Astrocyte (in vitro differentiated cells and primary cell): ENCODE measurements around the gene PLA2G2D. TPM values are rescaled to one million over a fixed set of nuclear protein-coding genes. Genes with fewer than 3 reads are reported as not detected.
A peak's percentile ranks its signal among the peaks of the same experiment; 100 is the strongest.

Experiments
- DNase-seq: peaks from one replicate; pipeline ENCODE4 v3.0.0-alpha.2; 2010; ENCODE audit warnings: low read depth
- FAIRE-seq: peaks from 2 replicates; lab custom pipeline; 2011; peaks lifted over from hg19 to GRCh38; lab: Jason Lieb, UNC
- H2AFZ ChIP-seq: 2 replicates; pipeline ENCODE4 v1.6.0; 2012; ENCODE audit warnings: low read depth, low read length, inconsistent platforms
- H3K27ac ChIP-seq: 2 replicates; pipeline ENCODE4 v1.5.1; 2011; ENCODE audit warnings: low read depth, low read length, inconsistent platforms
- H3K27me3 ChIP-seq: 2 replicates; pipeline ENCODE4 v1.6.0; 2011; ENCODE audit warnings: low read length, inconsistent platforms; ENCODE audit not compliant: insufficient read depth
- H3K36me3 ChIP-seq: 2 replicates; pipeline ENCODE4 v1.5.1; 2011; ENCODE audit warnings: low read length, inconsistent platforms; ENCODE audit not compliant: insufficient read depth
- H3K4me1 ChIP-seq: 2 replicates; pipeline ENCODE4 v1.5.1; 2011; ENCODE audit warnings: low read length, inconsistent platforms; ENCODE audit not compliant: insufficient read depth
- H3K4me2 ChIP-seq: 2 replicates; pipeline ENCODE4 v1.6.0; 2012; ENCODE audit warnings: low read length, inconsistent platforms
- H3K4me3 ChIP-seq: 2 replicates; pipeline ENCODE4 v1.5.1; 2011; ENCODE audit warnings: low read depth, mild to moderate bottlenecking, low read length, inconsistent platforms; ENCODE audit not compliant: insufficient read depth
- H3K79me2 ChIP-seq: 2 replicates; pipeline ENCODE4 v1.6.0; 2012; ENCODE audit warnings: mild to moderate bottlenecking, low read length, inconsistent platforms; ENCODE audit not compliant: insufficient read depth
- H3K9ac ChIP-seq: 2 replicates; pipeline ENCODE4 v1.6.0; 2012; ENCODE audit warnings: mild to moderate bottlenecking, low read length, inconsistent platforms
- H3K9me3 ChIP-seq: 2 replicates; pipeline ENCODE4 v1.5.1; 2012; ENCODE audit warnings: low read depth, mild to moderate bottlenecking, low read length, inconsistent platforms; ENCODE audit not compliant: insufficient read depth
- H4K20me1 ChIP-seq: 2 replicates; pipeline ENCODE4 v1.6.0; 2012; ENCODE audit warnings: low read length, inconsistent platforms; ENCODE audit not compliant: insufficient read depth
- H3K27ac Mint-ChIP-seq: one replicate; pipeline ENCODE4 v1.8.0; 2021; ENCODE audit warnings: mild to moderate bottlenecking, mixed read lengths; ENCODE audit not compliant: unreplicated experiment
- H3K27me3 Mint-ChIP-seq: one replicate; pipeline ENCODE4 v1.8.0; 2021; ENCODE audit warnings: low read depth, mixed read lengths; ENCODE audit not compliant: unreplicated experiment
- H3K36me3 Mint-ChIP-seq: one replicate; pipeline ENCODE4 v1.8.0; 2021; ENCODE audit warnings: low read depth, mixed read lengths; ENCODE audit not compliant: unreplicated experiment
- H3K4me1 Mint-ChIP-seq: one replicate; pipeline ENCODE4 v1.8.0; 2021; ENCODE audit warnings: low read depth, mixed read lengths; ENCODE audit not compliant: unreplicated experiment
- H3K4me3 Mint-ChIP-seq: one replicate; pipeline ENCODE4 v1.8.0; 2021; ENCODE audit warnings: mild to moderate bottlenecking, moderate library complexity, mixed read lengths; ENCODE audit not compliant: unreplicated experiment
- H3K9me3 Mint-ChIP-seq: one replicate; pipeline ENCODE4 v1.8.0; 2021; ENCODE audit warnings: mild to moderate bottlenecking, mixed read lengths; ENCODE audit not compliant: unreplicated experiment
- EZH2 ChIP-seq: IDR thresholded peaks from 2 replicates; pipeline ENCODE4 v1.6.1; 2012; ENCODE audit warnings: mild to moderate bottlenecking, low read length, inconsistent platforms; ENCODE audit not compliant: insufficient read depth
- total RNA-seq: library from RNA; stranded (reverse); gene quantifications from 2 replicates; pipeline ENCODE4 v1.2.1, GENCODE V29; 2021
- TF ChIP-seq, protein P1 (sequence below): IDR thresholded peaks from 2 replicates; pipeline ENCODE4 v1.5.1; 2011; ENCODE audit warnings: low read depth, mild to moderate bottlenecking, inconsistent platforms, low read length, moderate library complexity; ENCODE audit not compliant: insufficient read depth

Gene PLA2G2D
- total RNA-seq, 1 donor from 2014 or later, result not detected

- no peak for TF ChIP-seq EZH2
- TF ChIP-seq, protein P1, sequence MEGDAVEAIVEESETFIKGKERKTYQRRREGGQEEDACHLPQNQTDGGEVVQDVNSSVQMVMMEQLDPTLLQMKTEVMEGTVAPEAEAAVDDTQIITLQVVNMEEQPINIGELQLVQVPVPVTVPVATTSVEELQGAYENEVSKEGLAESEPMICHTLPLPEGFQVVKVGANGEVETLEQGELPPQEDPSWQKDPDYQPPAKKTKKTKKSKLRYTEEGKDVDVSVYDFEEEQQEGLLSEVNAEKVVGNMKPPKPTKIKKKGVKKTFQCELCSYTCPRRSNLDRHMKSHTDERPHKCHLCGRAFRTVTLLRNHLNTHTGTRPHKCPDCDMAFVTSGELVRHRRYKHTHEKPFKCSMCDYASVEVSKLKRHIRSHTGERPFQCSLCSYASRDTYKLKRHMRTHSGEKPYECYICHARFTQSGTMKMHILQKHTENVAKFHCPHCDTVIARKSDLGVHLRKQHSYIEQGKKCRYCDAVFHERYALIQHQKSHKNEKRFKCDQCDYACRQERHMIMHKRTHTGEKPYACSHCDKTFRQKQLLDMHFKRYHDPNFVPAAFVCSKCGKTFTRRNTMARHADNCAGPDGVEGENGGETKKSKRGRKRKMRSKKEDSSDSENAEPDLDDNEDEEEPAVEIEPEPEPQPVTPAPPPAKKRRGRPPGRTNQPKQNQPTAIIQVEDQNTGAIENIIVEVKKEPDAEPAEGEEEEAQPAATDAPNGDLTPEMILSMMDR, result peak; percentile 61
- peak overlapping the region; percentile 83 for H3K4me2 ChIP-seq
- Mint-ChIP-seq H3K9me3 (peaks cover under 1% of the 10 kb centered on the region), H3K4me3 (no peak overlapping the region), H3K4me1 (no peaks in the 10 kb centered on the region), H3K27me3 (peaks cover 15% of the 10 kb centered on the region), H3K36me3 (no peaks in the 10 kb centered on the region), H3K27ac (peak overlapping the region; percentile 47)
- no peak overlapping the region for H3K27ac ChIP-seq
- H3K27me3 ChIP-seq, result peaks cover 2% of the 10 kb centered on the region
- H3K9ac ChIP-seq, result peak overlapping the region; percentile 21
- peak overlapping the region; percentile 82 for H2AFZ ChIP-seq
- no peaks in the 10 kb centered on the region for H4K20me1 ChIP-seq
- FAIRE-seq (no peak), DNase-seq (peak; percentile 40)
- H3K36me3 ChIP-seq, result no peaks in the 10 kb centered on the region
- no peaks in the 10 kb centered on the region for H3K9me3 ChIP-seq
- no peaks in the 10 kb centered on the region for H3K4me1 ChIP-seq
- H3K4me3 ChIP-seq, result no peak overlapping the region
- H3K79me2 ChIP-seq, result no peaks in the 10 kb centered on the region
These were observed 32.7 kb upstream of the PLA2G2D start for GRCh38 chr1:20151906-20152598.

DNA sequence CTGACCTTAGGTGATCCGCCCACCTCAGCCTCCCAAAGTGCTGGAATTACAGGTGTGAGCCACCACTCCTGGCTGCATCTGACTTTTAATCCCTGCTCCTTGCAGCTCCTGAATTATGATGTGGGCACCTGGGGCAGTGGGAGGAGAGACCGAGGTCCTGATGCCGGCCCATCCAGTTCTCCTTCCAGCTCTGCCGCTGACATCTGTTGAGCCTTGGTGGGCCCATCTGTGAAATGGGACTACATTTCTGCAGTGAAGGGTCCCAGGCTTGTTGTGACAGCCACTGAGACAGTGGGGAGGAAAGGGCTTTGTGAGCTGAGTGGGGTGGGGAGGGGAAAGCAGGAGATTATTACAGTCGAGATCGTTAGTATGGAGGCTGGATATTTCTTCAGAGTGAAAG is 31.6 kb upstream of the PLA2G2D start:
- Mint-ChIP-seq H3K9me3 (no peaks in the 10 kb centered on the region), H3K27ac (no peak overlapping the region), H3K36me3 (no peaks in the 10 kb centered on the region), H3K4me3 (no peak overlapping the region), H3K4me1 (no peaks in the 10 kb centered on the region), H3K27me3 (peaks cover 21% of the 10 kb centered on the region)
- H3K79me2 ChIP-seq, result no peaks in the 10 kb centered on the region
- H3K4me3 ChIP-seq, result no peak overlapping the region
- H3K9me3 ChIP-seq, result no peaks in the 10 kb centered on the region
- peaks cover 2% of the 10 kb centered on the region for H3K27me3 ChIP-seq
- FAIRE-seq (no peak), DNase-seq (no peak)
- no peaks in the 10 kb centered on the region for H3K36me3 ChIP-seq
- H3K4me2 ChIP-seq, result no peak overlapping the region
- H4K20me1 ChIP-seq, result no peaks in the 10 kb centered on the region
- H3K4me1 ChIP-seq, result no peaks in the 10 kb centered on the region
- H3K9ac ChIP-seq, result no peak overlapping the region
- no peak overlapping the region for H3K27ac ChIP-seq
- no peak overlapping the region for H2AFZ ChIP-seq
- TF ChIP-seq, protein P1, result no peak
- no peak for TF ChIP-seq EZH2

GRCh38 chr1:20150326-20150705 is 31.0 kb upstream of the PLA2G2D start:
- Mint-ChIP-seq H3K4me3 (no peak overlapping the region), H3K9me3 (no peaks in the 10 kb centered on the region), H3K27ac (no peak overlapping the region), H3K36me3 (no peaks in the 10 kb centered on the region), H3K4me1 (no peaks in the 10 kb centered on the region), H3K27me3 (peaks cover 19% of the 10 kb centered on the region)
- Histone ChIP-seq H3K27ac (no peak overlapping the region), H3K4me3 (no peak overlapping the region), H3K4me1 (no peaks in the 10 kb centered on the region), H2AFZ (no peak overlapping the region), H4K20me1 (no peaks in the 10 kb centered on the region), H3K79me2 (no peaks in the 10 kb centered on the region), H3K4me2 (no peak overlapping the region), H3K27me3 (peaks cover 2% of the 10 kb centered on the region), H3K36me3 (no peaks in the 10 kb centered on the region), H3K9me3 (no peaks in the 10 kb centered on the region), H3K9ac (no peak overlapping the region)
- FAIRE-seq, result no peak
- no peak for DNase-seq
- no peak for TF ChIP-seq EZH2
- TF ChIP-seq, protein P1, result no peak
